Measurements from ENCODE around the gene TM2D1.

GRCh38 chr1:61699911-61700851 is 24.8 kb downstream of the TM2D1 start:
- TF ChIP-seq CTCF (IDR thresholded peaks at IDR 0.05; ENCODE audit: poor library complexity): no peak
- TF ChIP-seq EZH2 (IDR thresholded peaks at IDR 0.05; ENCODE audit: borderline replicate concordance): no peak
- peak; percentile 100 for TF ChIP-seq EZH2phosphoT487 (IDR thresholded peaks at IDR 0.05; ENCODE audit: low read depth, severe bottlenecking, unreplicated experiment)
